Gastrocnemius medialis (tissue), 4 donors: ENCODE measurements around the gene SCAF1.

Source experiments
- CTCF ChIP-seq, 5 experiments: fragments of 450-650 bp in 3 of 5; fragments of 200-600 bp in 2 of 5; sonication (generic) in 2 of 5; IDR thresholded peaks in 4 of 5; conservative IDR thresholded peaks in 1 of 5; 1 replicate in 4 of 5; 2 replicates in 1 of 5; pipeline ENCODE4 v1.5.1; 2016 to 2019; ENCODE audit warnings: antibody characterized with exemption in 5 of 5, mild to moderate bottlenecking in 3 of 5, moderate library complexity in 3 of 5
- POLR2A ChIP-seq, 2 donors: fragments of 450-650 bp; IDR thresholded peaks; one replicate each; pipeline ENCODE4 v1.6.1; 2017; ENCODE audit warnings: antibody characterized with exemption in 2 of 2, mild to moderate bottlenecking in 2 of 2, moderate library complexity in 2 of 2

GRCh38 chr19:49662011-49662410, 20.0 kb downstream of the SCAF1 start:
- no peak for TF ChIP-seq POLR2A (IDR thresholded peaks at IDR 0.05)
- TF ChIP-seq CTCF (IDR thresholded peaks at IDR 0.05 in 4 of 5, conservative IDR thresholded peaks at IDR 0.05 in 1 of 5): no peak
